Pancreas (tissue), 10 donors: ENCODE data around the gene TK2. TPM values are rescaled to one million over a fixed set of nuclear protein-coding genes. Genes with fewer than 3 reads are reported as not detected.

ENCODE experiments used
- ATAC-seq, 4 donors: fragments of 200-7000 bp; cut with Tn5 transposase; one replicate each; pipeline versions ENCODE4 v1.8.0 to v1.9.1; 2020; ENCODE audit warnings: mild to moderate bottlenecking in 4 of 4, moderate library complexity in 4 of 4
- DNase-seq, 6 donors: peaks; one replicate each; pipeline ENCODE4 v3.0.0-alpha.2; 2020
- FAIRE-seq: peaks from 2 replicates; lab custom pipeline; 2012; peaks lifted over from hg19 to GRCh38; lab: Jason Lieb, UNC
- H3K27ac ChIP-seq, 4 donors: fragments of 200-600 bp; sonication (generic); 1 replicate in 3 of 4; 2 replicates in 1 of 4; pipeline versions ENCODE4 v1.5.0 to v1.8.0; 2020
- H3K27me3 ChIP-seq, 4 donors: fragments of 200-600 bp; one replicate each; pipeline ENCODE4 v1.8.0; 2021
- H3K36me3 ChIP-seq, 3 donors: fragments of 200-600 bp; sonication (generic) in 1 of 3; one replicate each; pipeline versions ENCODE4 v1.5.0 to v1.8.0; 2020 to 2021
- H3K4me1 ChIP-seq, 3 donors: fragments of 200-600 bp; one replicate each; pipeline ENCODE4 v1.8.0; 2021
- H3K4me3 ChIP-seq, 4 donors: fragments of 200-600 bp; sonication (generic) in 2 of 4; one replicate each; pipeline versions ENCODE4 v1.5.0 to v1.8.0; 2020 to 2021
- H3K9me3 ChIP-seq, 4 donors: fragments of 200-600 bp; one replicate each; pipeline ENCODE4 v1.8.0; 2021
- CTCF ChIP-seq, 4 donors: fragments of 200-600 bp; sonication (generic) in 3 of 4; IDR thresholded peaks; one replicate each; pipeline versions ENCODE4 v1.5.0 to v1.8.0; 2021; ENCODE audit warnings: antibody characterized with exemption in 4 of 4
- WGBS, 2 donors: extraction: QIAGEN DNeasy Blood & Tissue Kit; methylation state at CpG; one replicate each; pipeline ENCODE4 v1.1.7; 2013; 5-methylcytosine and 5-hydroxymethylcytosine counted together
- intact Hi-C, 3 donors: fragments of 100-400 bp; cut with DNase I; formaldehyde crosslinking; loops; one replicate each; pipeline versions ENCODE4 v1.11.1 to v1.14.2; 2022
- polyA plus RNA-seq, 2 donors: library from polyadenylated mRNA; stranded (reverse); fragments of 200-250 nt; gene quantifications; one replicate each; pipeline ENCODE4 v1.2.3, GENCODE V29; 2013
- total RNA-seq, 6 donors: library from RNA; stranded (reverse); fragmentation: NEBNext Ultra II Directional in 4 of 6; extraction: Animal tissue kit (Norgen Biotek cat#: 25700) in 4 of 6; gene quantifications; one replicate each; pipeline versions ENCODE4 v1.2.1 to v1.2.4, GENCODE V29; 2021 to 2023
- donor health status: healthy with polysubstance abuse.
- donor health status: DM: no; HTN: no; CAD: no; lungs with moderate emphysema.
- donor health status: DM: no; HTN: no; CAD: no.
- donor health status: control.
- donor health status: control.
- donor health status: Bipolar disorder and iron deficiency.
- donor health status: DM: yes; HTN: yes; CAD: no.
- donor health status: DM: no; HTN: no; CAD: no.
- donor health status: DM: no; HTN: no; CAD: no.
- donor health status: DM: yes; HTN: yes; CAD: no.

TK2 gene
- total and polyA plus RNA-seq, 8 donors = 13.9 to 22.9 (median 20.5) TPM

GRCh38 chr16:66459878-66460277, 90.0 kb downstream of the TK2 start:
- ATAC-seq (no peak), DNase-seq (no peak), FAIRE-seq (no peak)
- WGBS, 2 donors = 26 to 33% methylated on average over 5 of the region's 5 CpGs
- peaks cover 0 to 5% (median 0%) of the 10 kb centered on the region in 4 donors for H3K27me3 ChIP-seq
- no peak overlapping the region for H3K27ac ChIP-seq
- intact Hi-C loops = no loop called here
- no peak for TF ChIP-seq CTCF (IDR thresholded peaks at IDR 0.05)
- no peaks in the 10 kb centered on the region for H3K4me1 ChIP-seq
- no peaks in the 10 kb centered on the region for H3K9me3 ChIP-seq
- no peak overlapping the region for H3K4me3 ChIP-seq
- H3K36me3 ChIP-seq = no peaks in the 10 kb centered on the region

- no peaks in the 10 kb centered on the region for H3K36me3 ChIP-seq
- ATAC-seq = no peak
- intact Hi-C loops = no loop called here
- H3K9me3 ChIP-seq = no peaks in the 10 kb centered on the region
- H3K4me1 ChIP-seq = no peaks in the 10 kb centered on the region
- FAIRE-seq = no peak
- no peak overlapping the region for H3K27ac ChIP-seq
- H3K27me3 ChIP-seq = peaks cover 0 to 5% (median 0%) of the 10 kb centered on the region in 4 donors
- H3K4me3 ChIP-seq = no peak overlapping the region
- WGBS, 2 donors = 56 to 66% methylated on average over 7 of the region's 7 CpGs
- TF ChIP-seq CTCF (IDR thresholded peaks at IDR 0.05) = no peak
- DNase-seq = no peak
Observed at GRCh38 chr16:66458853-66459252, 91.1 kb downstream of the TK2 start.

GRCh38 chr16:66458292-66458691, 91.6 kb downstream of the TK2 start:
- 47 to 61% methylated on average over 5 of the region's 5 CpGs for WGBS, 2 donors
- DNase-seq = no peak
- Histone ChIP-seq H3K36me3 (no peaks in the 10 kb centered on the region), H3K4me1 (no peaks in the 10 kb centered on the region), H3K4me3 (no peak overlapping the region), H3K9me3 (no peaks in the 10 kb centered on the region), H3K27ac (no peak overlapping the region), H3K27me3 (peaks cover 0 to 5% (median 0%) of the 10 kb centered on the region in 4 donors)
- intact Hi-C loops = no loop called here
- no peak for ATAC-seq
- no peak for TF ChIP-seq CTCF (IDR thresholded peaks at IDR 0.05)
- FAIRE-seq = no peak

Other genes with a start within 250 kb of the TK2 start
- 10 to 100 TPM in 1 of 6 donors, 1 to 10 TPM in 5; 3.4 to 10.2 (median 5.0) TPM for gene CDH5, start 183.4 kb downstream of the TK2 start, total RNA-seq
- gene CDH5, start 183.4 kb downstream of the TK2 start, polyA plus RNA-seq = 10 to 100 TPM in 1 of 2 donors, 1 to 10 TPM in 1; 5.5 to 10.1 TPM
- gene BEAN1, start 122.8 kb downstream of the TK2 start, total RNA-seq = under 1 TPM in 1 of 6 donors, not detected in 5; 0.41 TPM
- under 1 TPM; 0.08 to 0.14 TPM for gene BEAN1, start 122.8 kb downstream of the TK2 start, polyA plus RNA-seq
- 10 to 100 TPM in 3 of 6 donors, 1 to 10 TPM in 3; 5.9 to 26.1 (median 8.3) TPM for gene CKLF, start 2.5 kb upstream of the TK2 start, total RNA-seq
- gene CKLF, start 2.5 kb upstream of the TK2 start, polyA plus RNA-seq = 10 to 100 TPM; 11.9 to 24.9 TPM
- 1 to 10 TPM in 3 of 6 donors, under 1 TPM in 3; 0.65 to 3.9 (median 1.5) TPM for gene CMTM1, start 16.3 kb upstream of the TK2 start, total RNA-seq
- under 1 TPM; 0.28 to 0.46 TPM for gene CMTM1, start 16.3 kb upstream of the TK2 start, polyA plus RNA-seq
- under 1 TPM in 1 of 6 donors, not detected in 5; 0.84 TPM for gene CMTM2, start 29.3 kb upstream of the TK2 start, total RNA-seq
- gene CMTM2, start 29.3 kb upstream of the TK2 start, polyA plus RNA-seq = under 1 TPM; 0.21 to 0.65 TPM
- gene CMTM3, start 54.6 kb upstream of the TK2 start, total RNA-seq = 10 to 100 TPM in 1 of 6 donors, 1 to 10 TPM in 4, under 1 TPM in 1; 0.79 to 20.8 (median 2.6) TPM
- gene CMTM3, start 54.6 kb upstream of the TK2 start, polyA plus RNA-seq = 1 to 10 TPM; 4.3 to 4.8 TPM
- 10 to 100 TPM; 31.7 to 43.5 (median 38.8) TPM for gene CMTM4, start 146.6 kb upstream of the TK2 start, total RNA-seq
- gene CMTM4, start 146.6 kb upstream of the TK2 start, polyA plus RNA-seq = 10 to 100 TPM; 14.9 to 18.4 TPM
- 10 to 100 TPM; 53.0 to 83.0 (median 68.1) TPM for gene DYNC1LI2, start 201.5 kb upstream of the TK2 start, total RNA-seq
- 10 to 100 TPM; 44.4 to 57.7 TPM for gene DYNC1LI2, start 201.5 kb upstream of the TK2 start, polyA plus RNA-seq